SW 1271 (cell line): Measurements from ENCODE around the gene PSMD6.

Experiments used
- DNase-seq, 2 experiments: peaks; one replicate each; lab custom pipeline; 2025; lab: John Stamatoyannopoulos, UW

PSMD6 gene

DNA sequence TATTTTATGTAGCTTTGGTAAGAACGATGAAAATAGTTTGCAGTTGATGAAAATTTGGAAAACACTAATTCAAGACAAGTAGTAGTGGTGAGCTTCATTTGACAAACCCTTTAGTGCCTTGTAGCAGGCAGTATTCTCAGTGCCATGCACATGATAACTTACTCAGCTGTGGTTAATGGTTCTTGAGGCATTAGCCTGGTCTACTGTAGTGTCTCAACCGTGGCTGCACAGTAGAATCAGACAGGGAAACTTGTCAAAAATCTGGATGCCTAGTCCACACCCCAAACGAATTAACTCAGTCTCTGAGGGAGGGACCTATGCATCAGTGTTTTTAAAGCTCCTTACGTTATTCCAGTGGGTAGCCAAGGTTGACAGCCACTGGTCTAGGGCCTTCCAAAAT, 45.4 kb downstream of the PSMD6 start:
- DNase-seq: no peak

GRCh38 chr3:63976872-63977200, 46.5 kb downstream of the PSMD6 start:
- DNase-seq: no peak

DNA sequence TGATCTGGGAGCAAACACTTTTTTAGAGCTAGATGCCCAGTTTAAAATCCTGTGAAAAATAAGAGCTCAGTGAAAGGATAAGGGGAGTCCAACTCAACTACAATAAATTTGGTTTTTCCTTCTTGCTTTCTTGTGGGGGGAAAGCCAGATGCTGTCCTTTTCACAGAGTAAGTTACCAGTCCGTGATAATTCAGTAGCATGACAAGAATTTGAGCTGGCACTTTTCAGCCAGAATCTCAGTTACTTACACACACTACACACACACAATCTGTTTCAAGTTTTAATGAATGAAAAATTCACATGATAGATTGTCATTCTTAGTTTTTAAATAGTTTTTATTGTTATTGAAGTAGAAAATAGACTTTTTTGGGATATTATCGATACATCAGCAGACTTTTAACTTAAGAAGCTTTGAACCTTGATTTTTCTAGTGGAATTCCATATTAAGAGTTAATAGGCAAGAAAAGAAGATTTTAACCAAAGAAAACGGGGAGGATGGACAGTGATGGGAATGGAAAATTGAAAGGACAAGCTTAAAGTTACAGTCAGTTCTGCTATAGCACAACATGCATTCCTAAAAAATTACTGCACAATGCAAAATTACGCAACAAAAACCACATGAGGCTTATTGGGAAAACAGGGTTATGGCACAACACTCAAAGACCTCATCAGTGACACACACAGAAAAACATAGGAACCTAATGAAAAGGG, 47.0 kb downstream of the PSMD6 start:
- DNase-seq: peak; percentile 12 to 18

- DNase-seq: no peak
Measured at GRCh38 chr3:63975723-63976122, 47.6 kb downstream of the PSMD6 start.

- DNase-seq: no peak
Measured at GRCh38 chr3:63974451-63974850, 48.8 kb downstream of the PSMD6 start.

GRCh38 chr3:63973406-63973805, 49.9 kb downstream of the PSMD6 start:
- no peak for DNase-seq

DNA sequence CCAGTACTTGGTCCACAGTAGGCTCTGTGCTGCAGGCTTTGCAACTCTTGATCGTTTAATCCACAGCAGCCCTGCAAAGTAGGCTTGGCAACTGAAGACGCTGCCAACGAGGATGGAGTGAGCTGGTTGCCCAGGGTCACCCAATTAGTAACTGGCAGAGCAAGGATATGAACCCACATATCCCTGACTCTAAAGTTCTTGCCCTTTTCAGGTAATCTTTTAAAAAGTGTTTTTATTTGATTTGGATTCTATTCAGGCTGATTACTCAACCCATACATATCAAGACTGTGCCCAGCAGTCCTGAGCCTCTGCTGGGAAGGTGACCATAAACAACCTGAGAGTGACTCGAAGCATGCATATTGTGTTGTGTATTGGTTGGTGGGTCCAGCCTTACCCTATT, 50.3 kb downstream of the PSMD6 start:
- DNase-seq: no peak

- DNase-seq: no peak
Measured at GRCh38 chr3:63972196-63972595, 51.1 kb downstream of the PSMD6 start.

- no peak for DNase-seq
Measured at GRCh38 chr3:63970631-63971475, 52.4 kb downstream of the PSMD6 start.

GRCh38 chr3:63969876-63970275, 53.4 kb downstream of the PSMD6 start:
- DNase-seq: no peak

DNA sequence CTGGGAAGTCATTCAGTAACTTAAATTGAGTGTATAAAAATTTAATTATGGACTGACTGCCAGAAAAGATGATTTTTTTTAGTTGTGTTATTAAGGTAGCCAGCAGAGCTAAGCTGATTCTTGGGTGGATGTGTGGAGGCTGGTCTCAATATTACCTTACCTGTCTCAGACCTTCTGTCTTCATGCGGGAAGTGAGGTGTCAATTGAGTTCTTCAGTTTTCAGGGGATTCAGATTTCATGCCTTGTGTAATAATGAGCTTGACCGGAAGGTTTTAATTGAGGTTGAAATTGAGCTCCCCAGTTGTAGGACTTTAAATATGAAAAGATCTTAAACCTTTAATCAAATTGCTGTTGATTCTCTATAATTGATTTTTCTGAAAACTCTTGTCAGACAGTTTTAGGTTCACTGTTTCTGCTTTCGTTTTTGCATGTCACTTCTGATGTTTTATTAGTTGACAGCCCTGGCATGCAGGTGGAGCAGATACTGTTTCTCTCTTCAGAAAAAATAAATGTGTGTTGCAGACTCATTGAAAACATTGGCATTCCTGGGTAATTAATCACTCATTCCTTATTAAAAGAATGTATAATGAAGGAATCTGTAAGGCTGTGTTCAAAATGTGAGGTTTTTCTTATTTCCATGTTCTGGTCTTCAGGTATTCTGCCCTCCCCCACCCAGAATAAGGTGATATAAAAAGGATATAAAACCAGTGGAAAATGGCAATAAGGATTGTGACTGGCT, 54.5 kb downstream of the PSMD6 start:
- peak in 1 of 2 experiments; percentile 6 for DNase-seq

DNA sequence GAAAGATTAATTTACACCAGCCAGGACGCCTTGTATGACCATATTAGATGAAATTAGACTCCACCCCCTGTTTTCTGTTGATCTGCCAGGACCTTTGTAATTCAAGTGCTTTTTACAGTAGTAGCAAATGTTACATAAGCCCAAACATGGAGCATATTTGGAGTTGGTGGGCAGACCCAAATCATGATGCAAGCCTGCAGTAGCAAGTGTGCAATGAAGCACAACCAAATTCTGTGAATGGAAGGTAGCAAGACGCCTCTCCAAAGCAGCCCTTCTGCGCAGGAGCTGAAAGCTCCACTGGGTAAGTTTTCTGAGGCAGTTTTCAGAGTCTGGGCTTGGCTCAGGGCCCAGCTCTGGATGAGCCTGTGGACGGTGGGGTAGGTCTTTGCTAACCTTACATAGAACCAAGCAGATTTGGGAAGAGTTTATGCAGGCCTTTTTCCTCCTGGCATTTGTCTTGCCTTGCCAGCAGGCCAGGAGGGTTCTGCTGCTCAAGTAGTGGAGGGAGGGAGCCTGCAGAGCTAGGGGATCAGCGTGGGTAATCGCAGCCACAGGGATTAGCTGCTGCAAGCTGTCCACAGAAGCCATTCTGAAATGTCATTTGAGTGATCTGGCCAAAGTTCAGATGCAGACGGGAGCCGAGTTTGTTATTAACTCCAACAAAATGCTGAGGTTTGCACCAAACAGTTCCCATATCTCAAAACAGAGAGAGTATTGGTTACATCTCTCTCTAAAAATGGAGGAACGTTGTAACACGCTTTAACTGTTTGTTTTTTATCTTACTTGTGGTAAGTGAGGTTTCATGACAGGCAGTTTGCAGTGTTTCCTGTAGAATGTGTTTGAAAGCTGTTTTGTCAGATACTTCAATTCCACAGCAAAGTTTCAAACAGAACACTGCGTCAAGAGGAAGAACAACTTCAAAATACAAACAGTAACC, 55.4 kb downstream of the PSMD6 start:
- no peak for DNase-seq

DNA sequence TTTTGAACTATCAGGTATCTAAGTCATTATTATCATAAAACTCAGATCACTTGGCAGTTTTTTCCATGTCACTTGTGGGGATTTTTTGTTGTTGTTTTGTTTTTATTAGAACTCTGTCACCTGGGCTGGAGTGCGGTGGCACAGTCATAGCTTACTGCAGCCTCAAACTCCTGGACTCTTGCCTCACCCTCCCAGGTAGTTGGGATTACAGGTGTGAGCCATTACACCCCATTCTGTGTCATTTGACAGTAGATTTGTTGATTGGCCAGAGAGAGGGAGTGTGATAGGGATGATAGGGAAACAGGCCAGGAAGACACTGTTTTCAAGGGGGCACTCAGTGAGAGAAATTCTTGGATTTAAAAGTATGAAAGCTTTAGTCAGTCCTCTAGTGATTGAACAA, 56.4 kb downstream of the PSMD6 start:
- DNase-seq: no peak

- DNase-seq: no peak
Measured at GRCh38 chr3:63966007-63966406, 57.3 kb downstream of the PSMD6 start.

GRCh38 chr3:63964681-63965485, 58.4 kb downstream of the PSMD6 start:
- no peak for DNase-seq

GRCh38 chr3:63963496-63963895, 59.8 kb downstream of the PSMD6 start:
- DNase-seq: no peak

DNA sequence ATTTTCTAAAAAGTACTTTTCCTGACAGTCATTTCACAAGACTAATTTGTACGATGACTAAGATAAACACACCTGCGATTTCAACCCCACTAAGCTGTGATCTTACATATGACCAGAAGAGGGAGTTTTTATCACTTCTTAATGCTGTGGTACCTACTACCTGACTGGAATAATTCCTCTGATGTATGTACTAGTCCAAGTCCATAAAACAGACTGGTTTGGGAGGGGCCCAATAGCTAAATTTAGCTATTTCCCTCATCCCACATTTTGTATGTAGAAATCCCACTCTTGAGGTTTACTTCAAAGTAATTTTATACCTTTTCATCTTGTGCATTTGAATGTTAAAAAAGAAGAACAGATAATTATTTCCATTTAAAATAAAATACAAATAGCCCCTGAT, 61.4 kb downstream of the PSMD6 start:
- DNase-seq: peak in 1 of 2 experiments; percentile 51
